Keratinocyte (primary cell): ENCODE measurements around the gene NFATC3.
"Not testable (repeated sequence)": the region's sequence is repeated elsewhere in the genome, so short reads cannot be mapped to it uniquely, and the experiment has no call there.

Experiments used
- EZH2 ChIP-seq: IDR thresholded peaks from one replicate; pipeline ENCODE4 v1.6.1; 2012; ENCODE audit warnings: inconsistent platforms, mild to moderate bottlenecking, low read length, moderate library complexity
- TF ChIP-seq, protein P1 (sequence below), 3 experiments: IDR thresholded peaks in 1 of 3; conservative IDR thresholded peaks in 1 of 3; optimal IDR thresholded peaks in 1 of 3; 2 replicates in 2 of 3; 3 replicates in 1 of 3; pipeline versions ENCODE3 to v1.5.1; 2011; ENCODE audit warnings: low read length in 3 of 3, mild to moderate bottlenecking in 3 of 3, moderate library complexity in 2 of 3, control low read depth in 1 of 3, inconsistent platforms in 1 of 3; ENCODE audit not compliant: insufficient read depth in 2 of 3; ENCODE audit errors: extremely low read depth in 1 of 3

DNA sequence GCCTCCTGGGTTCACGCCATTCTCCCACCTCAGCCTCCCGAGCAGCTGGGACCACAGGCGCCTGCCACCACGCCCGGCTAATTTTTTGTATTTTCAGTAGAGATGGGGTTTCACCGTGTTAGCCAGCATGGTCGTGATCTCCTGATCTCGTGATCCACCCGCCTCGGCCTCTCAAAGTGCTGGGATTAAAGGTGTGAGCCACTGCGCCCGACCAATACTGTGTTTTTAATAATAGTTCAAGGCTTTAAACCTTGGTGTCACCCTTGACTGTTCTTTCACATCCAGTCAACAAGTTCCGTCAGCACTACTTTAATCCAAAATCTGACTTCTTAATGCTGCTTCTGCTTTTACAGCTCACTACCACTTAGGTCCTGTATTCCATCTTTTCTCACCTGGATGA, 33.8 kb downstream of the NFATC3 start:
- TF ChIP-seq, protein P1, sequence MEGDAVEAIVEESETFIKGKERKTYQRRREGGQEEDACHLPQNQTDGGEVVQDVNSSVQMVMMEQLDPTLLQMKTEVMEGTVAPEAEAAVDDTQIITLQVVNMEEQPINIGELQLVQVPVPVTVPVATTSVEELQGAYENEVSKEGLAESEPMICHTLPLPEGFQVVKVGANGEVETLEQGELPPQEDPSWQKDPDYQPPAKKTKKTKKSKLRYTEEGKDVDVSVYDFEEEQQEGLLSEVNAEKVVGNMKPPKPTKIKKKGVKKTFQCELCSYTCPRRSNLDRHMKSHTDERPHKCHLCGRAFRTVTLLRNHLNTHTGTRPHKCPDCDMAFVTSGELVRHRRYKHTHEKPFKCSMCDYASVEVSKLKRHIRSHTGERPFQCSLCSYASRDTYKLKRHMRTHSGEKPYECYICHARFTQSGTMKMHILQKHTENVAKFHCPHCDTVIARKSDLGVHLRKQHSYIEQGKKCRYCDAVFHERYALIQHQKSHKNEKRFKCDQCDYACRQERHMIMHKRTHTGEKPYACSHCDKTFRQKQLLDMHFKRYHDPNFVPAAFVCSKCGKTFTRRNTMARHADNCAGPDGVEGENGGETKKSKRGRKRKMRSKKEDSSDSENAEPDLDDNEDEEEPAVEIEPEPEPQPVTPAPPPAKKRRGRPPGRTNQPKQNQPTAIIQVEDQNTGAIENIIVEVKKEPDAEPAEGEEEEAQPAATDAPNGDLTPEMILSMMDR (optimal IDR thresholded peaks at IDR 0.05 in 1 of 3, IDR thresholded peaks at IDR 0.05 in 1 of 3, conservative IDR thresholded peaks at IDR 0.05 in 1 of 3; ENCODE audit: extremely low read depth in 1 of 3, insufficient read depth in 2 of 3, low read length in 3 of 3): not testable (repeated sequence)
- not testable (repeated sequence) for TF ChIP-seq EZH2
